CD4-positive, alpha-beta T cell (primary cell): Measurements from ENCODE around the gene PPP1R1A. TPM values are rescaled to one million over a fixed set of nuclear protein-coding genes. Genes with fewer than 3 reads are reported as not detected.

Source experiments
- ATAC-seq: fragments of 200-7000 bp; cut with Tn5 transposase; one replicate; pipeline ENCODE4 v1.10.0; 2022; ENCODE audit warnings: mild to moderate bottlenecking; ENCODE audit not compliant: poor library complexity
- CTCF ChIA-PET: fragments of 350-600 bp; sonication (Branson Sonifier 250); formaldehyde crosslinking; loops from one replicate; lab custom pipeline; 2021; ENCODE audit warnings: antibody characterized with exemption, inconsistent platforms; lab: Charles Lee
- POLR2A ChIA-PET: fragments of 350-600 bp; sonication (Branson Sonifier 250); formaldehyde crosslinking; loops from one replicate; lab custom pipeline; 2021; ENCODE audit warnings: antibody characterized with exemption, inconsistent platforms; lab: Charles Lee
- DNase-seq, 14 experiments: peaks; one replicate each; pipeline ENCODE4 v3.0.0-alpha.2; 2013 to 2020; ENCODE audit warnings: mixed read lengths in 2 of 14
- H3K27ac ChIP-seq, 2 donors: one replicate each; pipeline versions ENCODE4 v1.5.1 to v1.7.0; 2013; ENCODE audit warnings: low read length in 2 of 2, low read depth in 1 of 2, mild to moderate bottlenecking in 1 of 2
- H3K27me3 ChIP-seq, 2 experiments: 1 replicate in 1 of 2; 2 replicates in 1 of 2; pipeline versions ENCODE4 v1.6.1 to v1.7.0; 2013; ENCODE audit warnings: low read length in 2 of 2, control low read depth in 1 of 2, mild to moderate bottlenecking in 1 of 2, moderate library complexity in 1 of 2; ENCODE audit not compliant: insufficient read depth in 2 of 2, control insufficient read depth in 1 of 2
- H3K36me3 ChIP-seq: one replicate; pipeline ENCODE4 v1.6.1; 2013; ENCODE audit warnings: low read length, control low read depth; ENCODE audit not compliant: insufficient read depth
- H3K4me1 ChIP-seq: one replicate; pipeline ENCODE4 v1.6.1; 2013; ENCODE audit warnings: low read length, control low read depth; ENCODE audit not compliant: insufficient read depth
- H3K4me3 ChIP-seq: one replicate; pipeline ENCODE4 v1.5.1; 2013; ENCODE audit warnings: mild to moderate bottlenecking, low read length, moderate library complexity
- H3K9me3 ChIP-seq, 2 experiments: 1 replicate in 1 of 2; 2 replicates in 1 of 2; pipeline versions ENCODE4 v1.6.1 to v1.7.0; 2013; ENCODE audit warnings: low read length in 2 of 2, mild to moderate bottlenecking in 2 of 2, control low read depth in 1 of 2, moderate library complexity in 1 of 2; ENCODE audit not compliant: control insufficient read depth in 1 of 2, insufficient read depth in 1 of 2
- H3K27ac Mint-ChIP-seq: one replicate; pipeline ENCODE4 v1.8.0; 2020; ENCODE audit warnings: mixed read lengths
- H3K27me3 Mint-ChIP-seq: one replicate; pipeline ENCODE4 v1.8.0; 2021; ENCODE audit warnings: mixed read lengths
- H3K36me3 Mint-ChIP-seq: one replicate; pipeline ENCODE4 v1.8.0; 2021; ENCODE audit warnings: low read depth, mixed read lengths
- H3K4me1 Mint-ChIP-seq: one replicate; pipeline ENCODE4 v1.8.0; 2021; ENCODE audit warnings: low read depth, mixed read lengths
- H3K4me3 Mint-ChIP-seq: one replicate; pipeline ENCODE4 v1.8.0; 2020; ENCODE audit warnings: mild to moderate bottlenecking, mixed read lengths
- H3K9me3 Mint-ChIP-seq: one replicate; pipeline ENCODE4 v1.8.0; 2020; ENCODE audit warnings: mixed read lengths
- CTCF ChIP-seq: fragments of 200-600 bp; IDR thresholded peaks from one replicate; pipeline ENCODE4 v1.8.0; 2022; ENCODE audit warnings: antibody characterized with exemption, mild to moderate bottlenecking
- intact Hi-C, 2 experiments: fragments of 100-400 bp; cut with DNase I in 1 of 2; cut with micrococcal nuclease in 1 of 2; formaldehyde crosslinking; loops; one replicate each; pipeline versions ENCODE4 v1.15.1 to v1.9.0; 2023 to 2025; cut with DNase I, micrococcal nuclease
- total RNA-seq, 174 experiments: library from RNA in 2 of 174; stranded (reverse) in 2 of 174; gene quantifications; one replicate each; pipeline ENCODE4 v1.2.3 and lab custom pipeline; 2021 to 2026

Gene PPP1R1A
- total RNA-seq, 2 experiments from 2014 or later: not detected

GRCh38 chr12:54585243-54585642 is 3.2 kb downstream of the PPP1R1A start:
- Mint-ChIP-seq H3K9me3 (no peaks in the 10 kb centered on the region), H3K4me1 (peaks cover 10% of the 10 kb centered on the region), H3K36me3 (no peaks in the 10 kb centered on the region), H3K4me3 (no peak overlapping the region), H3K27ac (no peak overlapping the region), H3K27me3 (peaks cover 64% of the 10 kb centered on the region)
- Histone ChIP-seq H3K36me3 (no peaks in the 10 kb centered on the region), H3K4me1 (peaks cover 11% of the 10 kb centered on the region), H3K9me3 (peaks cover 0 to 6% of the 10 kb centered on the region in 2 experiments), H3K27me3 (peaks cover 39 to 62% of the 10 kb centered on the region in 2 experiments), H3K27ac (no peak overlapping the region), H3K4me3 (no peak overlapping the region)
- TF ChIP-seq CTCF: no peak
- ChIA-PET CTCF (no interaction called here), POLR2A (no interaction called here)
- DNase-seq (no peak), ATAC-seq (no peak)
- intact Hi-C loops: no loop called here

GRCh38 chr12:54584128-54584527 is 4.3 kb downstream of the PPP1R1A start:
- ATAC-seq (no peak), DNase-seq (no peak)
- Mint-ChIP-seq H3K4me3 (no peak overlapping the region), H3K36me3 (no peaks in the 10 kb centered on the region), H3K27me3 (peaks cover 53% of the 10 kb centered on the region), H3K9me3 (no peaks in the 10 kb centered on the region), H3K4me1 (peaks cover 16% of the 10 kb centered on the region), H3K27ac (no peak overlapping the region)
- peaks cover 0 to 6% of the 10 kb centered on the region in 2 experiments for H3K9me3 ChIP-seq
- ChIA-PET CTCF (no interaction called here), POLR2A (no interaction called here)
- no peak for TF ChIP-seq CTCF
- H3K4me1 ChIP-seq: peaks cover 17% of the 10 kb centered on the region
- no peaks in the 10 kb centered on the region for H3K36me3 ChIP-seq
- peaks cover 30 to 53% of the 10 kb centered on the region in 2 experiments for H3K27me3 ChIP-seq
- intact Hi-C loops: no loop called here
- H3K4me3 ChIP-seq: no peak overlapping the region
- no peak overlapping the region for H3K27ac ChIP-seq

GRCh38 chr12:54583726-54584125 is 4.7 kb downstream of the PPP1R1A start:
- H3K27ac Mint-ChIP-seq: no peak overlapping the region
- POLR2A ChIA-PET: no interaction called here
- H3K9me3 ChIP-seq: peaks cover 0 to 6% of the 10 kb centered on the region in 2 experiments

More at GRCh38 chr12:54583726-54584125, 4.7 kb downstream of the PPP1R1A start:
- Mint-ChIP-seq H3K9me3 (no peaks in the 10 kb centered on the region), H3K4me1 (peaks cover 12% of the 10 kb centered on the region), H3K4me3 (no peak overlapping the region), H3K36me3 (no peaks in the 10 kb centered on the region), H3K27me3 (peaks cover 49% of the 10 kb centered on the region)
- Histone ChIP-seq H3K36me3 (no peaks in the 10 kb centered on the region), H3K4me3 (no peak overlapping the region), H3K27ac (no peak overlapping the region), H3K4me1 (peaks cover 14% of the 10 kb centered on the region), H3K27me3 (peaks cover 26 to 49% of the 10 kb centered on the region in 2 experiments)
- DNase-seq (no peak), ATAC-seq (no peak)
- intact Hi-C loops: no loop called here
- CTCF ChIA-PET: no interaction called here
- TF ChIP-seq CTCF: no peak
